OCI-LY1 (cell line): Measurements from ENCODE around the gene MPZL3.
A peak's percentile ranks its signal among the peaks of the same experiment; 100 is the strongest.

ENCODE experiments used
- H2AFZ ChIP-seq: fragments of 200-600 bp; sonication (generic), shearing (Covaris generic); 2 replicates; pipeline ENCODE4 v1.6.0; 2014; ENCODE audit warnings: antibody characterized with exemption, mild to moderate bottlenecking, low read length
- H3F3A ChIP-seq: fragments of 200-600 bp; sonication (generic), shearing (Covaris generic); 2 replicates; pipeline ENCODE4 v1.6.0; 2014; ENCODE audit warnings: mild to moderate bottlenecking, antibody characterized with exemption, low read length, moderate library complexity; ENCODE audit not compliant: insufficient read depth
- H3K27ac ChIP-seq: fragments of 200-600 bp; sonication (generic); 2 replicates; pipeline ENCODE4 v1.5.1; 2014; ENCODE audit warnings: low read length, mixed run types, mild to moderate bottlenecking, low read depth; ENCODE audit not compliant: poor library complexity, severe bottlenecking
- H3K27me3 ChIP-seq: fragments of 200-600 bp; sonication (generic); 2 replicates; pipeline ENCODE4 v1.6.0; 2014; ENCODE audit warnings: antibody characterized with exemption, mild to moderate bottlenecking, low read length, moderate library complexity; ENCODE audit not compliant: insufficient read depth
- H3K36me3 ChIP-seq: fragments of 200-600 bp; sonication (generic); 2 replicates; pipeline ENCODE4 v1.6.1; 2014; ENCODE audit warnings: mild to moderate bottlenecking, antibody characterized with exemption, low read length, moderate library complexity, mixed read lengths; ENCODE audit not compliant: insufficient read depth
- H3K4me1 ChIP-seq: fragments of 200-600 bp; sonication (generic); 2 replicates; pipeline ENCODE4 v1.5.1; 2014; ENCODE audit warnings: mild to moderate bottlenecking, low read length, moderate library complexity; ENCODE audit not compliant: insufficient read depth, severe bottlenecking
- H3K4me2 ChIP-seq: fragments of 200-600 bp; sonication (generic), shearing (Covaris generic); 2 replicates; pipeline ENCODE4 v1.6.1; 2014; ENCODE audit warnings: low read length
- H3K4me3 ChIP-seq: fragments of 200-600 bp; sonication (generic); 2 replicates; pipeline ENCODE4 v1.5.1; 2014; ENCODE audit warnings: low read length, low read depth, mild to moderate bottlenecking, mixed read lengths; ENCODE audit not compliant: poor library complexity, severe bottlenecking
- H3K79me2 ChIP-seq: fragments of 200-600 bp; shearing (Covaris generic); 2 replicates; pipeline ENCODE4 v1.6.1; 2016; ENCODE audit warnings: mixed run types, low read length, mixed read lengths; ENCODE audit not compliant: insufficient read depth
- H3K9ac ChIP-seq: fragments of 200-600 bp; sonication (generic), shearing (Covaris generic); 2 replicates; pipeline ENCODE4 v1.6.1; 2014; ENCODE audit warnings: mild to moderate bottlenecking, low read length, mixed read lengths
- H3K9me2 ChIP-seq: fragments of 200-600 bp; sonication (generic), shearing (Covaris generic); 2 replicates; pipeline ENCODE4 v1.6.1; 2014; ENCODE audit warnings: low read depth, mild to moderate bottlenecking, low read length, mixed read lengths
- H3K9me3 ChIP-seq: fragments of 200-600 bp; shearing (Covaris generic); 2 replicates; pipeline ENCODE4 v1.6.1; 2014; ENCODE audit warnings: low read length, mixed read lengths
- H4K20me1 ChIP-seq: fragments of 200-600 bp; sonication (generic), shearing (Covaris generic); 2 replicates; pipeline ENCODE4 v1.6.0; 2016; ENCODE audit warnings: mild to moderate bottlenecking, low read length; ENCODE audit not compliant: insufficient read depth
- CTCF ChIP-seq: fragments of 200-600 bp; sonication (generic), shearing (Covaris generic); IDR thresholded peaks from 2 replicates; pipeline ENCODE4 v1.5.1; 2017; ENCODE audit warnings: mild to moderate bottlenecking, antibody characterized with exemption, low read length, moderate library complexity, mixed read lengths
- EZH2 ChIP-seq: fragments of 200-600 bp; sonication (generic), shearing (Covaris generic); IDR thresholded peaks from 2 replicates; pipeline ENCODE4 v1.8.0; 2017; ENCODE audit warnings: borderline replicate concordance, mixed run types, mild to moderate bottlenecking, antibody characterized with exemption, low read length, moderate library complexity, mixed read lengths

Gene MPZL3

GRCh38 chr11:118215262-118215661 is 36.9 kb downstream of the MPZL3 start:
- peaks cover 51% of the 10 kb centered on the region for H3K4me1 ChIP-seq
- no peaks in the 10 kb centered on the region for H3F3A ChIP-seq
- H3K27ac ChIP-seq: peak overlapping the region; percentile 63
- no peaks in the 10 kb centered on the region for H3K9me3 ChIP-seq
- no peaks in the 10 kb centered on the region for H3K27me3 ChIP-seq
- no peaks in the 10 kb centered on the region for H3K9me2 ChIP-seq
- H3K36me3 ChIP-seq: peaks cover 3% of the 10 kb centered on the region; the same call in 1 of the 2 replicates
- no peaks in the 10 kb centered on the region for H4K20me1 ChIP-seq
- no peak overlapping the region for H3K4me3 ChIP-seq
- TF ChIP-seq CTCF: no peak
- TF ChIP-seq EZH2: no peak
- H2AFZ ChIP-seq: no peak overlapping the region
- H3K4me2 ChIP-seq: no peak overlapping the region; the same call in 1 of the 2 replicates
- H3K79me2 ChIP-seq: no peaks in the 10 kb centered on the region
- no peak overlapping the region; the same call in 1 of the 2 replicates for H3K9ac ChIP-seq

- no peak overlapping the region; the same call in 1 of the 2 replicates for H3K9ac ChIP-seq
- H3K9me3 ChIP-seq: no peaks in the 10 kb centered on the region
- no peaks in the 10 kb centered on the region for H3K27me3 ChIP-seq
- no peaks in the 10 kb centered on the region for H3K79me2 ChIP-seq
- H3K9me2 ChIP-seq: no peaks in the 10 kb centered on the region
- no peak for TF ChIP-seq CTCF
- TF ChIP-seq EZH2: no peak
- H3F3A ChIP-seq: no peaks in the 10 kb centered on the region
- H3K27ac ChIP-seq: peak overlapping the region; percentile 63
- no peak overlapping the region for H2AFZ ChIP-seq
- H4K20me1 ChIP-seq: no peaks in the 10 kb centered on the region
- no peak overlapping the region for H3K4me3 ChIP-seq
- H3K4me1 ChIP-seq: peaks cover 47% of the 10 kb centered on the region
- H3K4me2 ChIP-seq: peak overlapping the region; percentile 28; the same call in 1 of the 2 replicates
- peaks cover 3% of the 10 kb centered on the region; the same call in 1 of the 2 replicates for H3K36me3 ChIP-seq
Measured at GRCh38 chr11:118214210-118214914, 37.8 kb downstream of the MPZL3 start.

- H4K20me1 ChIP-seq: no peaks in the 10 kb centered on the region
- no peaks in the 10 kb centered on the region for H3K27me3 ChIP-seq
- no peaks in the 10 kb centered on the region for H3F3A ChIP-seq
- H3K4me3 ChIP-seq: no peak overlapping the region
- peaks cover 47% of the 10 kb centered on the region for H3K4me1 ChIP-seq
- no peaks in the 10 kb centered on the region for H3K9me3 ChIP-seq
- H3K9ac ChIP-seq: no peak overlapping the region
- TF ChIP-seq EZH2 (no peak), CTCF (no peak)
- H2AFZ ChIP-seq: no peak overlapping the region
- peak overlapping the region; percentile 63 for H3K27ac ChIP-seq
- H3K36me3 ChIP-seq: peaks cover 3% of the 10 kb centered on the region; the same call in 1 of the 2 replicates
- H3K4me2 ChIP-seq: no peak overlapping the region
- no peaks in the 10 kb centered on the region for H3K79me2 ChIP-seq
- H3K9me2 ChIP-seq: no peaks in the 10 kb centered on the region
Measured at GRCh38 chr11:118213781-118214180, 38.4 kb downstream of the MPZL3 start.
